ENCODE data around the gene KRT35. TPM values are rescaled to one million over a fixed set of nuclear protein-coding genes. Genes with fewer than 3 reads are reported as not detected.

KRT35 gene
- polyA plus RNA-seq, 1 experiment, result not detected

GRCh38 chr17:41521574-41522261, 40.8 kb upstream of the KRT35 start:
- TF ChIP-seq, protein P1, sequence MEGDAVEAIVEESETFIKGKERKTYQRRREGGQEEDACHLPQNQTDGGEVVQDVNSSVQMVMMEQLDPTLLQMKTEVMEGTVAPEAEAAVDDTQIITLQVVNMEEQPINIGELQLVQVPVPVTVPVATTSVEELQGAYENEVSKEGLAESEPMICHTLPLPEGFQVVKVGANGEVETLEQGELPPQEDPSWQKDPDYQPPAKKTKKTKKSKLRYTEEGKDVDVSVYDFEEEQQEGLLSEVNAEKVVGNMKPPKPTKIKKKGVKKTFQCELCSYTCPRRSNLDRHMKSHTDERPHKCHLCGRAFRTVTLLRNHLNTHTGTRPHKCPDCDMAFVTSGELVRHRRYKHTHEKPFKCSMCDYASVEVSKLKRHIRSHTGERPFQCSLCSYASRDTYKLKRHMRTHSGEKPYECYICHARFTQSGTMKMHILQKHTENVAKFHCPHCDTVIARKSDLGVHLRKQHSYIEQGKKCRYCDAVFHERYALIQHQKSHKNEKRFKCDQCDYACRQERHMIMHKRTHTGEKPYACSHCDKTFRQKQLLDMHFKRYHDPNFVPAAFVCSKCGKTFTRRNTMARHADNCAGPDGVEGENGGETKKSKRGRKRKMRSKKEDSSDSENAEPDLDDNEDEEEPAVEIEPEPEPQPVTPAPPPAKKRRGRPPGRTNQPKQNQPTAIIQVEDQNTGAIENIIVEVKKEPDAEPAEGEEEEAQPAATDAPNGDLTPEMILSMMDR (IDR thresholded peaks at IDR 0.05; ENCODE audit: insufficient read depth, low read depth, low read length), result 0 out of 2 replicates have a peak, but pooled peaks have one; percentile 2
- Histone ChIP-seq H3K4me3 (ENCODE audit: low read depth, low read length) (no peak overlapping the region), H3K36me3 (ENCODE audit: control insufficient read depth, insufficient read depth, low read length) (peaks cover 4% of the 10 kb centered on the region), H3K27me3 (ENCODE audit: control insufficient read depth, insufficient read depth, low read length) (no peaks in the 10 kb centered on the region)
- CTCF ChIA-PET, result interaction anchor here (0.5 to 1.6 kb wide), 5 partner anchors 26 to 141 kb away, joined by 3 to 5 read pairs (median 4); no protein-coding TSS in a partner anchor
- POLR2A ChIA-PET, result no interaction called here
- no peak for DNase-seq (ENCODE audit: low read depth)

GRCh38 chr17:41520821-41521521, 40.0 kb upstream of the KRT35 start:
- POLR2A ChIA-PET, result interaction anchor here (0.6 kb wide), 1 partner anchor 18 kb away, joined by 3 read pairs; no protein-coding TSS in a partner anchor
- TF ChIP-seq, protein P1 (IDR thresholded peaks at IDR 0.05; ENCODE audit: insufficient read depth, low read depth, low read length), result no peak
- Histone ChIP-seq H3K27me3 (ENCODE audit: control insufficient read depth, insufficient read depth, low read length) (no peaks in the 10 kb centered on the region), H3K4me3 (ENCODE audit: low read depth, low read length) (no peak overlapping the region), H3K36me3 (ENCODE audit: control insufficient read depth, insufficient read depth, low read length) (peaks cover 4% of the 10 kb centered on the region)
- DNase-seq (ENCODE audit: low read depth), result no peak
- CTCF ChIA-PET, result interaction anchor here (0.5 to 1.6 kb wide), 5 partner anchors 25 to 142 kb away, joined by 3 to 5 read pairs (median 3); no protein-coding TSS in a partner anchor

- H3K36me3 ChIP-seq (ENCODE audit: control insufficient read depth, insufficient read depth, low read length), result peaks cover 3% of the 10 kb centered on the region
- CTCF ChIA-PET, result interaction anchor here (1.4 to 1.9 kb wide), 2 partner anchors 36 to 143 kb away, joined by 3 to 6 read pairs; no protein-coding TSS in a partner anchor
- no peak for DNase-seq (ENCODE audit: low read depth)
- TF ChIP-seq, protein P1 (IDR thresholded peaks at IDR 0.05; ENCODE audit: insufficient read depth, low read depth, low read length), result no peak
- POLR2A ChIA-PET, result no interaction called here
- no peak overlapping the region for H3K4me3 ChIP-seq (ENCODE audit: low read depth, low read length)
- no peaks in the 10 kb centered on the region for H3K27me3 ChIP-seq (ENCODE audit: control insufficient read depth, insufficient read depth, low read length)
Observed at GRCh38 chr17:41519501-41520224, 38.7 kb upstream of the KRT35 start.

DNA sequence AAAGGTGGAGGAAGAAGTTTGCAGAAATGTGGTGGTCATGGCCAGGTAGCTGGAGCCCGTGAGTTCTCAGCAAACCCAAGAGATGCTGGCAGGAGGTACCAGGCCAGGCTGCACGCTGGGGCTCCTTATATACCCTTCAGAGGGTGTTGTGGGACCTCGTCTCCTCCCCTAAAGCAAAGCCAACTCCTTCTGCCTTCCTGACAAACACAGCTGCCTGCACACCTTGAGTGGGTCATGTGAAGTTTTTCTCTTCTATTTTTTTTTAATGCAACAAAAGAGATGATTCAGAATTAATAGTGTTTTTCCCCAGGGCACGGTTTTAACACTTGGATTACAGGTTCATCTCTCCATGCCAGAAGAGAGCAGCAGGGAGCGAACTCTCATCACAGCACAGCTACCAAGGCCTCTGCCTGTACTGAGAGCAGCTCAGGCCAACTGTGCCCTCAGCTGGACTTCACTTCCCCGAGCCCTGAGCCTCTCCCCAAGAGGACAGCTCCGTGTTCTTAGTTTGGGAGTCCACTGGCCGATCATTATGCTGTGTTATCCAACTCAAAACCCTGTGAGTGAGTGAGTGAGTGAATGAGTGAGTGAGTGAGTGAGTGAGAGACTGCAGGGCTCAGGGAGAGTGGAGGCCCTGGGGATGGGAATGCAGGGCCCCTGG, 38.0 kb upstream of the KRT35 start, which contains the start of gene KRT15:
Gene KRT15 (minus strand): TSS at position 102 of the 661 bp plus-strand sequence. CDS start 63 bp downstream, at position 39.
- CTCF ChIA-PET, result interaction anchor here (1.9 kb wide), 1 partner anchor 144 kb away, joined by 6 read pairs; no protein-coding TSS in a partner anchor
- Histone ChIP-seq H3K36me3 (ENCODE audit: control insufficient read depth, insufficient read depth, low read length) (peaks cover under 1% of the 10 kb centered on the region; the same call in 1 of the 2 replicates), H3K4me3 (ENCODE audit: low read depth, low read length) (no peak within 1 kb of the TSS), H3K27me3 (ENCODE audit: control insufficient read depth, insufficient read depth, low read length) (no peaks in the 10 kb centered on the region)
- POLR2A ChIA-PET, result interaction anchor here (0.6 kb wide), 1 partner anchor 11 kb away, joined by 4 read pairs; no protein-coding TSS in a partner anchor
- TF ChIP-seq, protein P1 (IDR thresholded peaks at IDR 0.05; ENCODE audit: insufficient read depth, low read depth, low read length), result peak; percentile 24; the same call in 1 of the 2 replicates
- DNase-seq (ENCODE audit: low read depth), result no peak

All from BJ (cell line).